ENCODE measurements around the gene TPCN1. TPM values are rescaled to one million over a fixed set of nuclear protein-coding genes. Genes with fewer than 3 reads are reported as not detected.

The TPCN1 gene
- total RNA-seq, 1 experiment from 2014 or later: 29.7 TPM

GRCh38 chr12:113181975-113182374 lies 39.3 kb upstream of the TPCN1 start:
- no TSS peak for BruUV-seq (replicated peaks)
- Histone ChIP-seq H2AFZ (ENCODE audit: low read depth, low read length, poor library complexity, severe bottlenecking) (no peak overlapping the region), H3K36me3 (ENCODE audit: control insufficient read depth in 1 of 2, insufficient read depth in 2 of 2, low read length in 2 of 2) (peaks cover 21 to 51% of the 10 kb centered on the region in 2 experiments), H3K27me3 (ENCODE audit: insufficient read depth, low read length) (no peaks in the 10 kb centered on the region), H3K4me3 (replicated peaks in 1 of 2; ENCODE audit: low read depth in 1 of 2, low read length in 2 of 2) (no peak overlapping the region), H3K9me3 (ENCODE audit: control insufficient read depth in 1 of 2, insufficient read depth in 1 of 2, low read depth in 1 of 2, low read length in 2 of 2) (no peaks in the 10 kb centered on the region), H3K9ac (ENCODE audit: low read length) (no peak overlapping the region), H3K4me1 (ENCODE audit: control insufficient read depth in 1 of 2, insufficient read depth in 2 of 2, low read length in 2 of 2) (peaks cover 8 to 37% of the 10 kb centered on the region in 2 experiments; a peak in 3 of 4 replicates), H3K27ac (ENCODE audit: low read depth, low read length) (no peak overlapping the region), H4K20me1 (ENCODE audit: insufficient read depth) (no peaks in the 10 kb centered on the region; the same call in 1 of the 2 replicates), H3K79me2 (ENCODE audit: insufficient read depth, low read length) (peaks cover 75% of the 10 kb centered on the region), H3K9me2 (ENCODE audit: insufficient read depth) (no peaks in the 10 kb centered on the region), H3K4me2 (ENCODE audit: low read length) (no peak overlapping the region)
- ChIA-PET CTCF (no interaction called here), POLR2A (no interaction called here), RAD21 (ENCODE audit: low non-redundant PET in 1 of 2, low total read pairs in 2 of 2, uncharacterized antibody in 2 of 2, unreplicated experiment in 2 of 2) (no interaction called here)
- no peak for DNase-seq (ENCODE audit: low read depth, low spot score)
- no peak for TF ChIP-seq FOSL1 (IDR thresholded peaks at IDR 0.05; ENCODE audit: low read depth)
- no peak for TF ChIP-seq EGR1 (IDR thresholded peaks at IDR 0.05; ENCODE audit: low read depth)
- TF ChIP-seq, protein P1, sequence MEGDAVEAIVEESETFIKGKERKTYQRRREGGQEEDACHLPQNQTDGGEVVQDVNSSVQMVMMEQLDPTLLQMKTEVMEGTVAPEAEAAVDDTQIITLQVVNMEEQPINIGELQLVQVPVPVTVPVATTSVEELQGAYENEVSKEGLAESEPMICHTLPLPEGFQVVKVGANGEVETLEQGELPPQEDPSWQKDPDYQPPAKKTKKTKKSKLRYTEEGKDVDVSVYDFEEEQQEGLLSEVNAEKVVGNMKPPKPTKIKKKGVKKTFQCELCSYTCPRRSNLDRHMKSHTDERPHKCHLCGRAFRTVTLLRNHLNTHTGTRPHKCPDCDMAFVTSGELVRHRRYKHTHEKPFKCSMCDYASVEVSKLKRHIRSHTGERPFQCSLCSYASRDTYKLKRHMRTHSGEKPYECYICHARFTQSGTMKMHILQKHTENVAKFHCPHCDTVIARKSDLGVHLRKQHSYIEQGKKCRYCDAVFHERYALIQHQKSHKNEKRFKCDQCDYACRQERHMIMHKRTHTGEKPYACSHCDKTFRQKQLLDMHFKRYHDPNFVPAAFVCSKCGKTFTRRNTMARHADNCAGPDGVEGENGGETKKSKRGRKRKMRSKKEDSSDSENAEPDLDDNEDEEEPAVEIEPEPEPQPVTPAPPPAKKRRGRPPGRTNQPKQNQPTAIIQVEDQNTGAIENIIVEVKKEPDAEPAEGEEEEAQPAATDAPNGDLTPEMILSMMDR (IDR thresholded peaks at IDR 0.05 in 2 of 3, conservative IDR thresholded peaks at IDR 0.05 in 1 of 3; ENCODE audit: borderline replicate concordance in 1 of 3, insufficient read depth in 1 of 3, low read depth in 2 of 3, low read length in 2 of 3): no peak
- no peak for TF ChIP-seq EZH2 (IDR thresholded peaks at IDR 0.05)
- no peak for TF ChIP-seq ZFX (IDR thresholded peaks at IDR 0.05)
- TF ChIP-seq SRF (IDR thresholded peaks at IDR 0.05; ENCODE audit: low read depth): no peak
- TF ChIP-seq TCF7L2 (IDR thresholded peaks at IDR 0.05; ENCODE audit: borderline replicate concordance, extremely low read depth, insufficient read depth, insufficient read length): no peak
- TF ChIP-seq, protein P2, sequence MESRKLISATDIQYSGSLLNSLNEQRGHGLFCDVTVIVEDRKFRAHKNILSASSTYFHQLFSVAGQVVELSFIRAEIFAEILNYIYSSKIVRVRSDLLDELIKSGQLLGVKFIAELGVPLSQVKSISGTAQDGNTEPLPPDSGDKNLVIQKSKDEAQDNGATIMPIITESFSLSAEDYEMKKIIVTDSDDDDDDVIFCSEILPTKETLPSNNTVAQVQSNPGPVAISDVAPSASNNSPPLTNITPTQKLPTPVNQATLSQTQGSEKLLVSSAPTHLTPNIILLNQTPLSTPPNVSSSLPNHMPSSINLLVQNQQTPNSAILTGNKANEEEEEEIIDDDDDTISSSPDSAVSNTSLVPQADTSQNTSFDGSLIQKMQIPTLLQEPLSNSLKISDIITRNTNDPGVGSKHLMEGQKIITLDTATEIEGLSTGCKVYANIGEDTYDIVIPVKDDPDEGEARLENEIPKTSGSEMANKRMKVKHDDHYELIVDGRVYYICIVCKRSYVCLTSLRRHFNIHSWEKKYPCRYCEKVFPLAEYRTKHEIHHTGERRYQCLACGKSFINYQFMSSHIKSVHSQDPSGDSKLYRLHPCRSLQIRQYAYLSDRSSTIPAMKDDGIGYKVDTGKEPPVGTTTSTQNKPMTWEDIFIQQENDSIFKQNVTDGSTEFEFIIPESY (IDR thresholded peaks at IDR 0.05; ENCODE audit: extremely low read depth, insufficient replicate concordance, low read length): no peak
- TF ChIP-seq CBX3 (IDR thresholded peaks at IDR 0.05; ENCODE audit: low read depth): no peak
- TF ChIP-seq, protein P3, sequence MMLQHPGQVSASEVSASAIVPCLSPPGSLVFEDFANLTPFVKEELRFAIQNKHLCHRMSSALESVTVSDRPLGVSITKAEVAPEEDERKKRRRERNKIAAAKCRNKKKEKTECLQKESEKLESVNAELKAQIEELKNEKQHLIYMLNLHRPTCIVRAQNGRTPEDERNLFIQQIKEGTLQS (IDR thresholded peaks at IDR 0.05): no peak
- no peak for TF ChIP-seq POLR2A (IDR thresholded peaks at IDR 0.05; ENCODE audit: borderline replicate concordance, extremely low read depth, insufficient read depth, insufficient read length)
- no peak for TF ChIP-seq CEBPB (IDR thresholded peaks at IDR 0.05; ENCODE audit: low read depth)
- intact Hi-C loops (cut with micrococcal nuclease): no loop called here
- ATAC-seq: no peak

Data from HCT116 (cell line).